Ramos (cell line): ENCODE measurements around the gene AUP1.
"Not testable (repeated sequence)": the region's sequence is repeated elsewhere in the genome, so short reads cannot be mapped to it uniquely, and the experiment has no call there.

Experiments
- in situ Hi-C: fragments of 300-500 bp; cut with MboI; formaldehyde crosslinking; loops from one replicate; pipeline ENCODE4 v1.14.3; 2022; ENCODE audit warnings: low sequenced_read_pairs; ENCODE audit not compliant: unreplicated experiment

Gene AUP1

GRCh38 chr2:74501335-74502071 lies 28.0 kb downstream of the AUP1 start:
- in situ Hi-C loops: no loop called here

GRCh38 chr2:74500578-74500946 lies 28.9 kb downstream of the AUP1 start:
- in situ Hi-C loops: no loop called here

- in situ Hi-C loops: no loop called here
Observed at GRCh38 chr2:74499940-74500577, 29.4 kb downstream of the AUP1 start.

- in situ Hi-C loops: no loop called here
Observed at GRCh38 chr2:74499267-74499939, 30.1 kb downstream of the AUP1 start, which contains the start of gene LBX2. LBX2 (minus strand) TSS chr2:74499603; CDS start chr2:74499537, 66 bp downstream.

- in situ Hi-C loops: no loop called here
Observed at GRCh38 chr2:74498500-74499266, 30.8 kb downstream of the AUP1 start.

GRCh38 chr2:74497777-74498499 lies 31.6 kb downstream of the AUP1 start:
- in situ Hi-C loops: no loop called here

GRCh38 chr2:74496997-74497776 lies 32.3 kb downstream of the AUP1 start:
- in situ Hi-C loops: no loop called here

GRCh38 chr2:74495440-74495839 lies 34.1 kb downstream of the AUP1 start:
- in situ Hi-C loops: no loop called here

- in situ Hi-C loops: no loop called here
Observed at GRCh38 chr2:74493546-74493945, 36.0 kb downstream of the AUP1 start.

GRCh38 chr2:74491648-74492544 lies 37.6 kb downstream of the AUP1 start:
- in situ Hi-C loops: no loop called here

- in situ Hi-C loops: no loop called here
Observed at GRCh38 chr2:74489906-74490305, 39.6 kb downstream of the AUP1 start.

- in situ Hi-C loops: no loop called here
Observed at GRCh38 chr2:74488643-74489481, 40.6 kb downstream of the AUP1 start.

GRCh38 chr2:74486141-74486540 lies 43.4 kb downstream of the AUP1 start:
- in situ Hi-C loops: no loop called here

- in situ Hi-C loops: not testable (repeated sequence)
Observed at GRCh38 chr2:74483675-74484164, 45.8 kb downstream of the AUP1 start.

GRCh38 chr2:74482801-74483674 lies 46.5 kb downstream of the AUP1 start, which contains the start of the genes CCDC142 and TTC31:
CCDC142 (minus strand) TSS chr2:74482998; CDS start chr2:74482837, 161 bp downstream.
TTC31 (plus strand) TSS chr2:74483081; CDS start chr2:74483096, 15 bp downstream.
- in situ Hi-C loops: no loop called here
